Right lobe of liver (tissue), 4 donors: Measurements from ENCODE around the gene MAPK8.

ENCODE experiments used
- CTCF ChIP-seq, 4 donors: fragments of 200-600 bp in 3 of 4; fragments of 450-650 bp in 1 of 4; IDR thresholded peaks; one replicate each; pipeline versions ENCODE4 v1.5.1 to v1.8.0; 2016 to 2022; ENCODE audit warnings: antibody characterized with exemption in 4 of 4, mild to moderate bottlenecking in 2 of 4
- POLR2A ChIP-seq: fragments of 450-650 bp; IDR thresholded peaks from one replicate; pipeline ENCODE4 v1.6.1; 2017; ENCODE audit warnings: antibody characterized with exemption, mild to moderate bottlenecking
- donor health status: DM: no; HTN: no; CAD: no.
- donor health status: DM: no; HTN: no; CAD: no.
- donor health status: DM: no; HTN: yes; CAD: no.

- TF ChIP-seq POLR2A (no peak), CTCF (IDR thresholded peaks at IDR 0.05) (no peak)
These were observed 110.9 kb downstream of the MAPK8 start for GRCh38 chr10:48417374-48417773.
